Gastrocnemius medialis (tissue), 4 donors: ENCODE data around the gene SUPT3H. TPM values are rescaled to one million over a fixed set of nuclear protein-coding genes. Genes with fewer than 3 reads are reported as not detected.
"Not testable (repeated sequence)": the region's sequence is repeated elsewhere in the genome, so short reads cannot be mapped to it uniquely, and the experiment has no call there.

Experiments used
- ATAC-seq, 2 donors: fragments of 150-250 bp; one replicate each; pipeline ENCODE4 v1.9.1; 2016
- DNase-seq, 2 donors: peaks; one replicate each; pipeline ENCODE4 v3.0.0-alpha.2; 2019
- H3K27ac ChIP-seq, 4 donors: fragments of 200-600 bp; sonication (generic); 1 replicate in 1 of 4; 2 replicates in 3 of 4; pipeline ENCODE4 v1.5.1; 2016 to 2018; ENCODE audit warnings: mild to moderate bottlenecking in 2 of 4, moderate library complexity in 1 of 4
- H3K27me3 ChIP-seq, 3 donors: fragments of 200-600 bp; sonication (generic) in 2 of 3; 1 replicate in 1 of 3; 2 replicates in 2 of 3; pipeline versions ENCODE4 v1.5.1 to v1.6.0; 2016 to 2019; ENCODE audit warnings: mild to moderate bottlenecking in 1 of 3, moderate library complexity in 1 of 3
- H3K36me3 ChIP-seq, 2 donors: fragments of 200-600 bp; sonication (generic) in 1 of 2; one replicate each; pipeline ENCODE4 v1.5.1; 2017 to 2018
- H3K4me1 ChIP-seq, 2 donors: fragments of 200-600 bp; sonication (generic) in 1 of 2; one replicate each; pipeline ENCODE4 v1.5.1; 2016 to 2017; ENCODE audit warnings: mild to moderate bottlenecking in 2 of 2
- H3K4me3 ChIP-seq, 4 donors: fragments of 200-600 bp; sonication (generic) in 3 of 4; 1 replicate in 1 of 4; 2 replicates in 3 of 4; pipeline ENCODE4 v1.5.1; 2016 to 2019; ENCODE audit warnings: mild to moderate bottlenecking in 2 of 4
- H3K9me3 ChIP-seq, 3 donors: fragments of 200-600 bp; sonication (generic) in 2 of 3; 1 replicate in 1 of 3; 2 replicates in 2 of 3; pipeline ENCODE4 v1.5.1; 2016 to 2019
- CTCF ChIP-seq, 5 experiments: fragments of 450-650 bp in 3 of 5; fragments of 200-600 bp in 2 of 5; sonication (generic) in 2 of 5; IDR thresholded peaks in 4 of 5; conservative IDR thresholded peaks in 1 of 5; 1 replicate in 4 of 5; 2 replicates in 1 of 5; pipeline ENCODE4 v1.5.1; 2016 to 2019; ENCODE audit warnings: antibody characterized with exemption in 5 of 5, mild to moderate bottlenecking in 3 of 5, moderate library complexity in 3 of 5
- POLR2A ChIP-seq, 2 donors: fragments of 450-650 bp; IDR thresholded peaks; one replicate each; pipeline ENCODE4 v1.6.1; 2017; ENCODE audit warnings: antibody characterized with exemption in 2 of 2, mild to moderate bottlenecking in 2 of 2, moderate library complexity in 2 of 2
- in situ Hi-C, 4 donors: fragments of 200-750 bp; cut with MboI; loops; one replicate each; pipeline versions ENCODE4 v1.15.0 to v1.8.0; 2017; ENCODE audit warnings: low sequenced_read_pairs in 4 of 4
- intact Hi-C: fragments of 100-400 bp; cut with DNase I; formaldehyde crosslinking; loops from one replicate; pipeline ENCODE4 v1.15.1; 2023; ENCODE audit warnings: low total_unique reads
- total RNA-seq, 4 donors: library from RNA; depleted of rRNA; stranded (reverse); fragments of >200 nt; gene quantifications; one replicate each; pipeline versions ENCODE4 v1.1.0 to v1.2.3, GENCODE V29; 2016

SUPT3H gene
- total RNA-seq, 4 donors from 2014 or later = 1.5 to 9.0 (median 4.2) TPM

DNA sequence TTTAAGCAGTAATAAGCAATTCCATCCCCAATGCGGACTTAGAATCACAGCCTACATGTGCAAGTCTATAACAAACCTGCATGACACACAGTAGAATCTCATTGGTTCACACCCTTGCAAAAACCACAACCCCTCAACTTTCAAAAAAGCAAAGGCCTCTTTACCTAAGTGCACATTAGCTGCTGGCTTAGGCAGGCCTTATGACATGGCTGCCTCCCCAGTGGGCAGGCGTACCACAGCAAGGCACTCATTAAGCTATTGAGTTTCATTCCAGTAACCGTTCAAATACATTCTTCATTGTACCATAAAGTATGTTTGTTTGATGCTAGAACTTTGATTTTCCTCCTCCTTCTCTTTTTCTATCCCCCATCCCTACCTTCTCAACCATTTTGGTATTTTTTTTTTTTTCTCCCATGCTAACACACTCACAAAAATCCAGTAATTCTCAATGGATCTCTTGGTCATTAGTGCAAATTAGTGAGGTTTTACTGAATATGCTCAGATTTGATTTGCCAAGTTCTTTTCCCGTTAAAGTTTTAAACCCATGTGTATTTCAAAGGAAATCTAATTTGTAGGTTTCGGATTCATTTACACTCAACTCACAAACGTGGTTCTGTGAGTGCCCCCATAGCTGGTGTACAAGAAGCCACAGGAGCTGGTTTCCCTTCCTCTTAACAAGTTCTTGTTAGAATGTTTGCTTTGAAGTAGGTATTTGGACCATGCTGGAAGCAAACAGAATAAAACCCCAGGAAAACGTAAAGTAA, 510.0 kb downstream of the SUPT3H start:
- H3K4me3 ChIP-seq = no peak overlapping the region
- in situ Hi-C loops = no loop called here
- no peaks in the 10 kb centered on the region for H3K36me3 ChIP-seq
- DNase-seq (no peak), ATAC-seq (no peak)
- no peak for TF ChIP-seq POLR2A (IDR thresholded peaks at IDR 0.05)
- no peak for TF ChIP-seq CTCF (IDR thresholded peaks at IDR 0.05 in 4 of 5, conservative IDR thresholded peaks at IDR 0.05 in 1 of 5)
- no peaks in the 10 kb centered on the region for H3K9me3 ChIP-seq
- H3K27ac ChIP-seq = no peak overlapping the region
- no peaks in the 10 kb centered on the region for H3K4me1 ChIP-seq
- intact Hi-C loops = no loop called here
- no peaks in the 10 kb centered on the region for H3K27me3 ChIP-seq

DNA sequence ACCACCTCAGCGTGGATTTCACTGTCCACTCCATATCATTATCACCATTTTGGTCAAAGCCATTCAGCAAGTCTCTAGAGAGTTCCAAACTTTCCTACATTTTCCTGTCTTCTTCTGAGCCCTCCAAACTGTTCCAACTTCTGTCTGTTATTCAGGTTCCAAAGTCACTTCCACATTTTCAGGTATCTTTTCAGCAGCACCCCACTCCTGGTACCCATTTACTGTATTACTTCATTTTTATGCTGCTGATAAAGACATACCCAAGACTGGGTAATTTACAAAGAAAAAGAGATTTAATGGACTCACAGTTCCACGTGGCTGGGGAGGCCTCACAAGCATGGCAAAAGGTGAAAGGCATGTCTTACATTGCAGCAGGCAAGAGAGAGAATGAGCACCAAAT, 512.5 kb downstream of the SUPT3H start:
- in situ Hi-C loops, H3K9me3 ChIP-seq, DNase-seq, intact Hi-C loops, H3K4me3 ChIP-seq, H3K27ac ChIP-seq, H3K4me1 ChIP-seq, H3K27me3 ChIP-seq, H3K36me3 ChIP-seq, ATAC-seq: not testable (repeated sequence)

GRCh38 chr6:44859901-44860410, 517.8 kb downstream of the SUPT3H start:
- in situ Hi-C loops (no loop called here), intact Hi-C loops (no loop called here)
- Histone ChIP-seq H3K27me3 (no peaks in the 10 kb centered on the region), H3K4me3 (no peak overlapping the region), H3K36me3 (no peaks in the 10 kb centered on the region), H3K27ac (no peak overlapping the region), H3K9me3 (no peaks in the 10 kb centered on the region), H3K4me1 (no peaks in the 10 kb centered on the region)
- no peak for ATAC-seq
- no peak for DNase-seq
- TF ChIP-seq CTCF (IDR thresholded peaks at IDR 0.05 in 4 of 5, conservative IDR thresholded peaks at IDR 0.05 in 1 of 5) (no peak), POLR2A (IDR thresholded peaks at IDR 0.05) (no peak)

DNA sequence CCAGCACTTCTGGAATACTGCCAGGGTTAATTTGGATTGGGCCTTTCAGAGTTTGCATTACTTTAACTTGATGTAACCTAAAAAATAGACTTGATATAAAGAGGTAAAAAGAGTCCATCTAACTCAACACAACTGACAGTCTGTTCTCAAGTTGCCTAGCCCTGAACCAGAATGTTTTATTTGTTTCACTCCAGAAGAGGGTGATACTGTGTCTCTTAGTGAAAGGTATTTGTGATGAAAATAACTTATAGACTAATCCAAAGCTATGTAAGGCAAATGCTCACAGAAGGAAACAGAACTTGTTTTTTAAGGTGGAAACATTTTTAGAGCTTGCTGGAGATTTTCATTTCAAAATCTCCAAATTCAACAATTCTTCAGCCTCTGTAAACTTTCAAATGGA, 518.7 kb downstream of the SUPT3H start:
- ATAC-seq (no peak), DNase-seq (no peak)
- Histone ChIP-seq H3K4me1 (no peaks in the 10 kb centered on the region), H3K4me3 (no peak overlapping the region), H3K9me3 (no peaks in the 10 kb centered on the region), H3K27ac (no peak overlapping the region), H3K27me3 (no peaks in the 10 kb centered on the region), H3K36me3 (no peaks in the 10 kb centered on the region)
- no peak for TF ChIP-seq POLR2A (IDR thresholded peaks at IDR 0.05)
- TF ChIP-seq CTCF (IDR thresholded peaks at IDR 0.05 in 4 of 5, conservative IDR thresholded peaks at IDR 0.05 in 1 of 5) = no peak
- intact Hi-C loops (no loop called here), in situ Hi-C loops (no loop called here)

GRCh38 chr6:44856479-44856878, 521.3 kb downstream of the SUPT3H start:
- intact Hi-C loops = no loop called here

More at GRCh38 chr6:44856479-44856878, 521.3 kb downstream of the SUPT3H start:
- no peaks in the 10 kb centered on the region for H3K36me3 ChIP-seq
- no peaks in the 10 kb centered on the region for H3K4me1 ChIP-seq
- no peaks in the 10 kb centered on the region for H3K9me3 ChIP-seq
- DNase-seq (no peak), ATAC-seq (no peak)
- TF ChIP-seq POLR2A (IDR thresholded peaks at IDR 0.05) = no peak
- no peak for TF ChIP-seq CTCF (IDR thresholded peaks at IDR 0.05 in 4 of 5, conservative IDR thresholded peaks at IDR 0.05 in 1 of 5)
- in situ Hi-C loops = no loop called here
- no peaks in the 10 kb centered on the region for H3K27me3 ChIP-seq
- H3K27ac ChIP-seq = no peak overlapping the region
- H3K4me3 ChIP-seq = no peak overlapping the region
